Measurements from ENCODE around the gene PEX7.

- TF ChIP-seq CTCF (IDR thresholded peaks at IDR 0.05; ENCODE audit: low read length) (no peak), EZH2 (optimal IDR thresholded peaks at IDR 0.05; ENCODE audit: low read depth, low read length) (no peak), EZH2phosphoT487 (IDR thresholded peaks at IDR 0.05; ENCODE audit: low read length) (no peak)
Observed at GRCh38 chr6:136843210-136843609, 20.8 kb downstream of the PEX7 start.
